Activated CD8-positive, alpha-beta memory T cell treated with anti-CD3 and anti-CD28 coated beads for 1 hour (primary cell): ENCODE measurements around the gene EMP2.

Source experiments
- DNase-seq, 2 donors: peaks; one replicate each; pipeline ENCODE4 v3.0.0-alpha.2; 2020; ENCODE audit warnings: low read depth in 1 of 2; ENCODE audit errors: extremely low read depth in 1 of 2

Gene EMP2

DNA sequence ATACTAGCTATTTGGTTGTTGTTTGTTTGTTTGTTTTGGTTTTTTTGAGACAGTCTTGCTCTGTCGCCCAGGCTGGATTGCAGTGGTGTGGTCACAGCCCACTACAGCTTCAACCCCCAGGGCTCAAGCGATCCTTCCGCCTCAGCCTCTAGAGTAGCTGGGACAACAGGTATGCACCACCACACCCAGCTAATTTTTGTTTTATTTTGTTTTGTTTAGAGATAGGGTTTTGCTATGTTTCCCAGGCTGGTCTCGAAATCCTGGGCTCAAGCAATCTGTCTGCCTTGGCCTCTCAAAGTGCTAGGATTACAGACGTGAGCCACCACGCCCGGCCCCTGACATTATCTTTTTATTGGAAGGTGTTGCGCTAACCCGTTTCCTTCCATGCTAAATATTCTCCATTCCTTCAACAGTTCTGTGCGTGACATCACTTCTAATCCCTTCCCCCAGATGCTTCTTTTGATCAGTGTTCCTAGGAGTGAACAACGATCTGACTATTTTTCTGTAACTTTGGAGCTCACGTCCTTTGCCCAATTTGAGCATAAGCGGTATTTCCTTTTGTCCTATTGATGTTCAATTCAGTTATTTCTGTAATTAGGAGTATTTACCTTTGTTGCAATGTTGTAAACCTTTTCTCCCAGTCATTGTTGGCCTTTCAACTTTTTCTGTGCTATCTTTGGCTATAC, 30.2 kb upstream of the EMP2 start:
- no peak for DNase-seq

DNA sequence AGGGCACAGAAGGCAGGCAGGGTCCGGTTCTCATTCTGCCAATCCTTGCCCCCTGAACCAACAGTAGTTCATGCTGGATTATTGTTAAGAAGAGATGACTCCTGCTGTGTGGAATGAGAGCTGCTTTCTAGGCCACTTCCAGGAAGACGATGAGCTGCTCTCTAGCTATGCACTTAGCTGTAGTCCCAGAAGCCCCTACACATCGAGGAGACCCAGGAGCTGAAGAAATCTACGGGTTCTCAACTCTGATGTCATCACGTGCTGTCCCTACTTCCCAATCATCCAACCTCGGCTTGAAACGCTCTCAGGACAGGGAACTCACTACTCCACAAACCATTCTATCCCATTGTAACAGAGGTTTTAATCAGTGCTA, 29.0 kb upstream of the EMP2 start:
- no peak for DNase-seq

DNA sequence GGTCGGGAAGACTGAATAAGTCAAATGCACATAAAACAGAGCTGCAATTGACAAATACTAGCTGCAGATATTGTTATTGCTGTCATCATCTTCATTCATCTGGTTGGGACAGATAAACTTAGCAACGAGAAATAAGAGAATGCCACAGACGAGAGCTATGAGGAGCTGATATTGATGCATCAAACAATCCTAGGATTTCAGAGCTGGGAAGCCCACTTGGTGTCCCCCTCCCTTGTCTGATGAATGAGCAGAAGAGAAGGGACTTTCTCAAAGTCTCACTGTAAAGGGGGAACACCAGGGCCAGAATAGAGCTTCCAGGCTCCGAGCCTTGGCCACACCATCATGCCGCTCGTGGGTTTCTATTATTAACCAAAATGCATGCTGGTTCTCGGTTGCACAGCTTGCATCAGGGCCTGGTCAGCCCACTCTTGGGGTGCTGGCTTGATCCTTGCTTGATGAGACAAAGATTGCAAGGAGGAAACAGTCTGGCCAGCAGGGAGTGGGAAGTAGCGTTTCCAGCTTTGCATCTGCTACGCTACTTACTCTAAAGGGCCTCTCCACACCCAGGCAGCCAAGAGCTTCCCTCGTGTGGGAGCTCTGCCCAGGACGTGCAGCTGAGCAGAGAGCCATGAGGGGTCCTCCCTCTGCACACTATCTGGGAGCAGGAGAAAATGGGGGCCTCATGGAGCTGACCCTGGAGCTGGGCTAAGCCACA, 28.4 kb upstream of the EMP2 start:
- DNase-seq, result no peak

DNA sequence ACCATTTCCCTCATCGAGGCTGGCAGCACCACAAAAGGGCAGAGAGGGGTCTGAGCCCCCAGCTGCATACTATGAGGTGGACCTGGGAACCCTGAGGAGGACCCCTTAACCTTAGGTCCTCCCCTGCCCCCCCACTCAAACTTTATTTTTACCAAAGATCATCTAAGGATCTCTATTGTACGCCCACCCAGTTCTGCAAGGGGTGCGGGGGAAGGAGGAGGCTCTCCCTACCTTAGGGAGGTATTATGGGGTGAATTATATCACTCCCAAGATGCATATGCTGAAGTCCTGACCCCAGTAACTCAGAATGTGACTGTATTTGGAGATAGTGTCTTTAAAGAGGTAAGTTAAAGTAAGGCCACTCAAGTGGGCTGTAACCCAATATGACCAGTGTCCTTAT, 26.8 kb upstream of the EMP2 start:
- DNase-seq, result no peak

GRCh38 chr16:10606607-10607006, 26.2 kb upstream of the EMP2 start:
- DNase-seq, result no peak

DNA sequence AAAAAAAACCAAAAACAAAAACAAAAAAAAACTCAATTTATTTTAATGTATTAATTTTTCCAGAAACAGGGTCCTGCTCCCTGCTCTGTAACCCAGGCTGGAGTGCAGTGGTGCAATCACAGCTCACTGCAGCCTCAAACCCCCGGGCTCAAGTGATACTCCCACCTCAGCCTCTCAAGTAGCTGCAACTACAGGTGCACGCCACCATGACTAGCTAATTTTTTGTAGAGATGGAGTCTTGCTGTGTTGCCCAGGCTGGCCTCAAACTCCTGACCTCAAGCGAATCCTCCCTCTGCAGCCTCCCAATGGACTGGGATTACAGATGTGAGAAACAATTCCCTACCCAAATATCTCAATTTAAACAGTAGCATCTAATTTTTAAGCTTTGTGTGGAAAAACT, 25.2 kb upstream of the EMP2 start:
- no peak for DNase-seq

DNA sequence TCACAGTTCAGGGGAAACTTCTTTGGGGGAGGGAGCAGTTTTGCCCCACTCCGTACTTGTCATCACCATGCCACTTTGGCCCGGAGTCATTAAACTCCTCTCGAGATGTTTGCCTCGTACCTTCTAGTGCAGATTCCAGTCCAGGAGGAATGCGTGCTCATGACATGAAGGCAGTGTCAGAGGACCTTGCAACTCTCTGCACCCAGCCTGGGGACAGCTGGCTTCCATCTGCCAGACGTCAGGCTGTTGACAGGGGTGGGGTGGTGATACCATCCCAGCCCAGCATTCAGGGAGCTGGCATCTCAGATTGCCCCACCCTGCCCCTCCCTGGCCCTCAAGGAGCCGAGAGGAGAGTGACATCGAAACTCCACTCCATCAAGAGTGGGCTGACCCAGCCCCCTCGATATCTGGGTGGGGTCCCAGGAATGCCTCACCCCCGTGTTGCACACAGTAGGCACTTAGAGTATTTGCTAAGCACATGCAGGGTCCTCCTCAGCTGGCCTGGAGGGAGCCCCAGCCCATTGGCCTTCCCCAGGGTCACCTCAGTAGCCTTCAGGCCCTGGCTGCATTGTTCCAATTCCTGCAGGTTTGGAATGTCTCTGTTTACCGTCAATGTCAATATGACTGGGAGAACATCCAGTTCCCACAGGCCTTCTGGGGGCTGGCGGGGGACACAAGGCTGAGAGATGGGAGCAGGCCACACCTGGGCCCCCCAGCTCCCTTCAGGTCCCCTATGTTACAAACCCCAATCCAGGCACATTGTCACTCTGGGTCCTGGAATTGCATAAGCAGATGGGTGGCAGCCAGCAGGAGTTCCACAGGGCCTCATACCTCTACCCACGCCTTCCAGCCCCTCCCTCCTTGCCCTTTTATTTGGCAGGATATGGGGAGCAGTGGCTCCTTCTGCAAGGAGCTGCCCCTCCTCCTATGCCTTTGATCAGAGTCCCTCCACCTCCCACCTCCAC, 21.3 kb upstream of the EMP2 start:
- no peak for DNase-seq

- no peak for DNase-seq
These were observed 20.5 kb upstream of the EMP2 start for GRCh38 chr16:10600782-10601443.

DNA sequence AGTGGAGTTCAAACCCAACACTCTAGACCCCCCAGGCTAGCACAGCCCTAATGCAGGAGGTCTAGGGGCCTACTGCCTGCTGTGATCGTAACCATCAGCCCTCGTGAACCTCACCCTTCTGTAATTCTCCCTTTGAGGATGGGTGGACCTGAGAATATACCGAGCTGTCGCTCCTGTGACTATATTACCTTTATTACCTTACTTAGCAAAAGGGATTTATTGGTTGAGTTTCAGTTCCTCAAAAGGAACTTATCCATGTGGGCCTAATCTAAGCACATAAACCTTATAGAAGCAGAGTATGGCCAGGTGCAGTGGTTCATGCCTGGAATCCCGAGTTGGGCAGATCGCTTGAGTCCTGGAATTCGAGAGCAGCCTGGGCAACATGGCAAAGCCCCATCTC, 19.2 kb upstream of the EMP2 start:
- no peak for DNase-seq

- DNase-seq, result no peak
These were observed 17.8 kb upstream of the EMP2 start for GRCh38 chr16:10598157-10598556.

GRCh38 chr16:10597187-10597601, 16.8 kb upstream of the EMP2 start:
- no peak for DNase-seq

DNA sequence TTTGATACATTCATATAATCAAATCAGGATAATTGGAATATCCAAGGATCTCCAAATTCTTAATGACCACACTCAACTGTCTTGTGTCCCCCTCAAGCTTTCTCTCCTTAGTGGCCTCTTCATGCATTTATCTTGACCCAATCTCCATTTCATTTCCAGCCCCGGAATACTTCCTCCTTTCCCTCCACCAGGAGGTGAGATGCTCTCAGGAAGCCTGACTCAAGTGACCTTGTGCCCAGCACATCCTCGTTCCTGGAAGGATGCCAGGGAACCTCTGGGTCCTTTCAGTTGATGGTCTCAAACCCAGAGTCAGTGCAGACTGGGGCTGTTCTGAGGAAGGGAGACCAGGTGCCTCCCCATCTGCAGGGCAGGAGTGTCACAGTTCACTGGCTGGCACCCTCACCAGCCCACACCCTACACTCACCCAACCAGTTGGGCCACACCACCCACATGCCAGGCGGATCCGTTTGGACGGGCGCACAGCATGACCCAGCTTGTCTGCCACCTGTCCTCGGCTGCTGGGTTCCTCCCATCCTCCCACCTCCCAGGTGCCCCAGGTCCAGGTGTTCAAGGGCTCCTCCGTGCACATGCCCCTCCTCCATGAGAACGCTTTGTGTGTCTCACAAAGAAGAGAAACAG, 14.0 kb upstream of the EMP2 start:
- DNase-seq, result no peak

- DNase-seq, result no peak
These were observed 12.2 kb upstream of the EMP2 start for GRCh38 chr16:10592611-10593010.

DNA sequence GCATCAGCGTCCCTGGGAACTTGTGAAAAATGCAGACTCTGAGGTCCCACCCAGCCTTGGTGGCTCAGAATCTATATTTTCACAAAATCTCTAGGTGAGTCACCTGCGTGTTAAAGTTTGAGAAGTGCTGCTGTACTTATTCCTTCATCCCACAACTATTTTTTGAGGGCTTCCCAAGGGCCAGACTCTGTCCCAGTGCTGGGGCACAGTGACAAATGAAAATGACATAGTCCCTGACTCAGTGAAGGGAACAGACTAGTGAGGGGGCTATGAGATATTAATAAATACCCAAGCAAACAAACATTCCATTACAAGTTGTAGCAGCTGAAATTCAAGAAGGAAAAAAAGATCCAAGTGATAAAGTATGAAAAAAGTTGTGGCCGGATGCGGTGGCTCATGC, 9.9 kb upstream of the EMP2 start:
- no peak for DNase-seq

DNA sequence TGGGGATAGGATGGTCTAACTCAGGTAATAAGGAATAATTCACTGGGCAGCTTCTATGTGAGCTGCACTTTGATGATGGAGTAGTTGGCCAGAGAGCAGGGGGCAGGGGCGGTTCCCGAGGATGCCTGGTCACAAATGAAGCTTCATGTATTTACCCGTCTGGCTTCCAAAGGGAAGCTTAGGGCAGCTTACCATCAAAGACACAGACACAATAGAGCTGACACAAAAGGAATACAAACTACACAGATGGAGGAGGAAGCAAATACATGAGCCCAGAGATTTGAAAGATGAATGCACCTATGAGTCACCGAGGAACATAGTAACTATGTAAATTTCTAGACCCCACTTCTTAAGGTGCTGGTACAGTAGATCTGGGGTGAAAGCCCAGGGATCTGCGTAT, 8.7 kb upstream of the EMP2 start:
- no peak for DNase-seq

- DNase-seq, result no peak
These were observed 7.2 kb upstream of the EMP2 start for GRCh38 chr16:10587622-10588021.

- no peak for DNase-seq
These were observed 4.6 kb upstream of the EMP2 start for GRCh38 chr16:10584981-10585438.

DNA sequence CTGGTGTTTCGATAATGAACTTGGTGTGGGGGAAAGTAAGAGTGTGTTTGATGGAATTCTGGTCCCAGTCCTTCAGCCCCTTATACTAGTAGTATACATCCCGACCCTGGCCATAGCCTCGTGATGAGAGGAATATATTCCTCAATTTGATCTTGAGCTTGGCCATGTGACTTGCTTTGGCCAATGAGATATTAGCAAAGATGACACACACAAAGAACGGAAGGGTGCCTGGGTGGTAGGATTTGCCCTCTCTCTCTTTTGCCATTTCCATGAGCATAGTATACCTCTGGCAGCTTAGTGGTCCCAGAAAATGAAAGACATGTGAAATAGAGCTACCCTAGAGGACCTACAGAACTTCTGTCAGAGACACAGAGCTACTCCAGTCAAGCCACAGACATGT, 2.9 kb upstream of the EMP2 start:
- no peak for DNase-seq

- no peak for DNase-seq
These were observed 1.1 kb upstream of the EMP2 start for GRCh38 chr16:10581507-10581906.

DNA sequence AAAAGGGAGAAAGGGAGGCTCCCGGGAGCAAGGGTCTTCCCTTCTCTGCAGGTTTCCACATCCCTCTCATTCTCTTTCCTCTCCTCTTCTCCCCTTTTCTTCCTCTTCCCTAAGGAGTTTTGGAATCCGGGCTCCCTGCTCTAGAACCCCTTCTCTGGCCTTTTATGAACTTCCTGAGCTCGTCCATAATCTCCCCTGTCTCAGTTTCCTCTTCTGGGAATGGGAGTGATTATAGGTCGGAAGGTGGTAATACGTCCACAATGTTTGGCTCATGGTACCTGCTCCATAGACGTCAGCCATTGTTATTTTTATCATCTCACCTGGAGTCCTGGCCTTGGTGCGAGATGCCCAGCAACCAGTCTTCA, 467 bp upstream of the EMP2 start:
- no peak for DNase-seq

DNA sequence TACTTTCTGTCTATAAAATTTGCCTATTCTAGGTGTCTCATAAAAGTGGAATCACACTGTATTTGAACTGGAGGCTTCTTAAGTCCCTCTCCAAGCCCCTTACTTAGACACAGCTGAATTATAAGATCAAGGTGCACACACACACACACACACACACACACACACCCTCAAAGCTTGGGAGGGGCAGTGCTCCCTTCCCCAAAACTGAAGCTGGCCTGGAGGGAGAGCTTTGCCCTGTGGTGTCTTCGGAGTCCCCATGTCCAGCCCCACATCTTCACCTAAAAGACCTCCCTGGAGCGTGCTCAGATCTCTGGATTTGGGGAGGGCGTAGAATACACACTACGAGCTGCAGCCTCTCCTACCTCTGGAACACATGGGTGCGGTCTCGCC, 828 bp downstream of the EMP2 start:
- no peak for DNase-seq
